Stimulated activated naive CD4-positive, alpha-beta T cell (primary cell): ENCODE measurements around the gene POU2F1.
A peak's percentile ranks its signal among the peaks of the same experiment; 100 is the strongest.

Experiments used
- DNase-seq, 6 experiments: peaks; one replicate each; lab custom pipeline; 2025; lab: John Stamatoyannopoulos, UW

POU2F1 gene

DNA sequence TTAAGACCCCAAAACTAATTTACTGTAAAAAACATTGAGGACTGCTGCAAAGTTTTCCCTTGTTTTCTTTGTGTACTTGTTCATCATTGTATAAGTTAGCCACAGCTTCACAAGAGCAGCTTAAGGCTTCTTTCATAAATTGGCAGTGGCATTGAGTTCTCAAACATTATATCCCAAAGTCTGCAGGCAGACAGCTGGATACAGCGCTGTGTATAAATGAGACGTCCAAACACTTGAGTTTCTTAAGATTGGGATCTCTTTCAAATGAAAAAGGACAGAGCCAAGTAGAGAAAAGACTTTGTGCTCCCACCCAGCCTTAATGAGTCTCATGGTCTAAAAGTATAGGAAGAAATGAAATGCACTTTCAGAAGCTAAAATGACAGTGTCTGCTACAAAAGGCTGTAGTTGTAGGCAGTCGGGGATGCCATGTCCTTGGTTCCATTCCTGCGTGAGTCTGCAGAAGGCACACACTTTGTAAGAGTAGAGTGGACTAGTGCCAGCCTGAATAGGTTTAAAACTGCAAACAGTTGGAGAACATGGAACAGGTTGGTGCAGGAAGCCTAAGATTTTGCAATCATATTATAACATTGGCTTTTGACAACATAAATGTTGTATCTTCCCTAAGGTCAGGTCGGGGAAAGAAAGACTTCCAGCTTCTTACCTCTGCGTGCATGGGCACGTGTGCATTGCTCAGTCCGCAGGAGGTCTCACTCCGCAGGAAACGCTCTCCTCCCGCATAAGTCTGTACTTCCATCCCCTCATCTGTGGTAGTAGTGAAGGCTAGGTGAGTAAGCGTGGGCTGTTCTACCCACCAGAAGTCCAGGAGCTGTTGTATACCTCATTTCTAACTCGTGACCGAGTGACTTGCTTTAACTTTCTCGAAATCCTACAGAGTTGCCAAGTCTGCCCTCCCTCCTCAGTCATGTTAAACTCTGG lies 203.3 kb downstream of the POU2F1 start:
- no peak for DNase-seq

DNA sequence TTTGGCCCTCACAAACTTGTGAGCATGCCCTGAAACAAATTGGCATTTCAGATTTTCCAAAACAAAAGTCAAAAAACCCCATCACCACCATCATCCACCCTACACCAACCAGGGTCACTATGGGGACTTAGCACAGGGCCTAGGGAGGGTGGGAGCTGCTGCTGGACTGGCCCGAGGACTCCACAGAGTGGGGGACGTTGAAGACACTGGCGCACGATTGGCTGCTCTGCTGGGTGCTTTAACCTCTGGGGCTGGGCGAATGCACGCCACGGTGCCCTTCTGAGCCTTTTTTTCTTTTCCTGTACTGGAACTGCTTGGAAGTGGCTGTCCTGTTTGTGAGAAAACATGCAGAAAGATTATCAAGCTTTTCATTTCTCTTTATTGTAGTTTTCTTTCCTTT lies 204.8 kb downstream of the POU2F1 start:
- DNase-seq = no peak

DNA sequence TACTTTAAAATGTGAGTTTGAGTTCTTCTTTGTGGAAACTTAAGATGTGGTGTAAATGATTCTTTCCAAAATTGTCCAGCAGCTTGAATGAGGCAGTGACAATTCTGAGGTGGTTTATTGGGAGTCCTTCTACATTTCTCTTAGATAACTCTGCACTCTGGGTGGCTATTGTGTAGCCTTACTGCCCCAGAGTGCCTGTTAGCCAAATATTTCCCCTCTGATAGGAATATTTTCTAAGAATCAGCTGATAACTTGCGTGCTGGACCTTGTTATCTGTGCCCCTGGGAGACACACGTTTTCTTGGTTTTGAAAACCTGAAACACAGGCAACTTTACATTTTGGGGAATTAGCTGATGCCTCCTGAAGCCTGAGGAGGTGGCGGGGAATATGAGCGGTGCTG lies 206.0 kb downstream of the POU2F1 start:
- no peak for DNase-seq

DNA sequence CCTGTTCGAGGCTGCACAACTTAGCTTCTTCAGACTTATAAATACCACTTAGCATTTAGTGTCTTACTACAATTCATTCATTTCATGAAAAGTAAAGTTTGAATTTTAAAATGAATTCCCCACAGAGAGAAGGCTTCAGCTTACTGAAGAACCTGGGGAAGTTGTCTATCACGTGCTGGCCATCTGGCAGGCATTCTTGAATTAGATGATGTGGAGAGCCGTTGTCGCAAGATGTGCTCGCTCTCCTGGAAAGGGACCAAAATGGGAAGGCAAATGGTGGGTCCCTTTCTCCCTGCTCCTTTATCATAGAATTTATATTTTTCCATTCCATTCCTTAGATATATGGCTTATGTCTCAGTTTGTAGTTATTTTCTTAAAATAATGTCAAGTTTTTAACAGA lies 207.2 kb downstream of the POU2F1 start:
- no peak for DNase-seq

DNA sequence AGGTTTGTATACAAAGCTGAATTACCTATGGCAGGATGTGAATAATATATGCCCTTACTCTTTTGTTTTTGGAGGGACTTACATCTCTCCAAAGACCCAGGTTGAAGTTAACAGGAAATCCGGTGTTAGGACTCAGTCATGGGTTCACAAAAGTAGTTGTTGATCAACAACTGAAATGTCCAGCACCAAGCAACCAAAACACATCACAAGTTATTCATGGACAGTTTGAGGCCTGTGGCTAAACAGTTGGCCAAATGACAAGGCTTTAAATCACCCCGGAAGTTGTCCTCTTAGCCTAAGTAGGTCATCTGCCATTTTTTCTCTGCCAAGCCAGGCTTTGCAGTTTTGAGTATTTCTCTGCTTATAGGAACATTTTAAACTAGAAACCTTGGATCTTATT lies 207.7 kb downstream of the POU2F1 start:
- no peak for DNase-seq

DNA sequence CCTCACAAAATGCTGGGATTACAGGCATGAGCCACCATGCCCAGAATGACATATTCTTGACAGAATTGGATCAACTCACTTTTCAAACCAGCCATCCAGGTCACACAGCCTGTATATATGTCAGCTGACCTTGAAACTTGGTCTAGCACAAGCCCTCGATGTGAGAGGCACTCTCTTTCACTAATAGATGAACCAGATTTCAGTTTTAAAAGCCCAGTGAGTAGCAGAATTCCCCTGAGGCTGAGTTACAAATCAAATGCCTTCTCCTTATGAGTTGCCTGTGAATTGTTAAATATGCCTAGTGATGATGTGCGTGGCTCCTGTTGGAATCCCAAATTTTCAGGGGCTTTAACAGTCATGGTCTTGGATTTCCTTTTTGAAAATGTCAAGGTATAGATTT lies 208.9 kb downstream of the POU2F1 start:
- no peak for DNase-seq

DNA sequence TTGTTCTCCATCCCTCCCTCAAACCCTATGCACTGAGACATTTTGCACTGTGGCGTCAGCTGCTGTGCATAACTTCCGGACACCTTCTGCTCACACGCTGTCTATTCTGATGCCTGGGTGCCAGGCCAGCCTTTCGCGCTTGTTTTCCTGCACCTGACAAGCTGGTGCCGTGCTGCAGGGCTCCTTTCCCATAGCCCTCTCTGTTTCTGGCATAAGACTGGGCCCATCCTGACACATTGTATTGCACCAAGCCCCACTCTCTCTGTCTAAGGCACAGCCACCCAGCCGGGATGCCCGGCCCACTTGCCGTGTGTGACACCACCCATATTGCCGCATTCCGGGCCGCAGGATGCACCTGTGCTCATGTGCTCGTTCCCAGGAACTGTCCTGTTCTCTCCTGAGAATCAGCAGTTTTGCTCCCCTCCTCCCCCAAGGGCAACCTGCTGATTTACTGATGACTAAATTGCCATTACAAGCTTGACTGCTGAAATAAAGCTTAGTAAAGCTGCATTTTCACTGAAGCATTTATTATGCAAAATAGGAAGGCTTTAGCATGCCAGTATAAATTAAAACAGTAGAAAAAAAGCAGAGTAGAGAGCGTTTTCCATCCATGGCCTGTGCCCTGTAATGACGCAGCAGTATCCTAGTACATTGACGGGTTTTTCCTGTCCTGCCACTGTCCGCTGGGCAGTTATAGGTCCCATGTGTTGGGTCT lies 209.6 kb downstream of the POU2F1 start:
- no peak for DNase-seq

DNA sequence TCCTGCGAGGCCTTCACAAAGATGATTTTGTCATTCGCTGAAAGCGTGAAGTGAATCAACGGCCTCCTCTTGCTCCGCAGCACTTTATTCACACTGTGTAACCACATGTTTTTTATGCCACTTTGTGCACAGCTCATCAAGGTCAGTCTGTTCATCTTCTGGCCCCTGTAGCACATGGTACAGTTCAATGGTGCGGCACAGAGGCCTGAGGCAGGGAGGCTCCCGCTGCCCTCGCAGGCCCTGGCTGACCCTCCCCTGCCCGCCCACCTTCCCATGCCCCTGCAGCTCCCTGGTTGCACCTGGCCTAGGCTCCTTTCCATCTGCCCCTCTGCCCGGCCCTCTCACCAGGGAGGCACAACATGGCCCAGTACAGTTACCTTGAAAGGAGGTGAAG lies 210.2 kb downstream of the POU2F1 start:
- DNase-seq = no peak

DNA sequence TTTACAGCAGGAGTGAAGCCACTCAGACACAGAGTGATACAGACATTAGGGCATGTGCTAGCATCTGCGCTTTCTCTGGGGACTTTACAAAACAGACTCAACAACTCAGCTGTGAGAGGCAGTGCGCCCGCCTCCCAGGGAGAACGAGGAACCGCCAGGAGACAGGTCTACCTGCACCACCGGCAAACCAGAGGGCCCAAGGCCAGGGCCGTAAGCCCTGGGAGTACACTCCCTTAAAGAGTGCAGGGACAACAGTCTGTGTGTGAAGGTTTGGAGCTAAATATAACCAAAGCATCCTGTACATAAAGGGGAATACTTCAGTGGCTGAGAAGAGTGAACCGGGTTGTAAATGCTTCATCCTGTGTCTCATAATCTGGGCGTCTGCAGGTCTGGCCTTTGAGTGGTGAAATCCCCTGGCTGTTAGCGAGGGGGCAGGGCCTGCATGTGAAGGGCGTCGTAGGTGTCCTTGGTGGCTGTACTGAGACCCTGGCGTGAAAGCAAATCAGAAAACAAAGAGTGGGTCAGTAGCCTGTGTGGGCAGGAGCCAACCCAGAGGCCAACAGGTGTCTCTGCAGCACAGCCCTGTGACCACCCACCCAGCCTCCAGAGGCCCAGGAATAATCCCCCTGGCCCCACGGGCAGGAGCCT lies 210.7 kb downstream of the POU2F1 start:
- no peak for DNase-seq

DNA sequence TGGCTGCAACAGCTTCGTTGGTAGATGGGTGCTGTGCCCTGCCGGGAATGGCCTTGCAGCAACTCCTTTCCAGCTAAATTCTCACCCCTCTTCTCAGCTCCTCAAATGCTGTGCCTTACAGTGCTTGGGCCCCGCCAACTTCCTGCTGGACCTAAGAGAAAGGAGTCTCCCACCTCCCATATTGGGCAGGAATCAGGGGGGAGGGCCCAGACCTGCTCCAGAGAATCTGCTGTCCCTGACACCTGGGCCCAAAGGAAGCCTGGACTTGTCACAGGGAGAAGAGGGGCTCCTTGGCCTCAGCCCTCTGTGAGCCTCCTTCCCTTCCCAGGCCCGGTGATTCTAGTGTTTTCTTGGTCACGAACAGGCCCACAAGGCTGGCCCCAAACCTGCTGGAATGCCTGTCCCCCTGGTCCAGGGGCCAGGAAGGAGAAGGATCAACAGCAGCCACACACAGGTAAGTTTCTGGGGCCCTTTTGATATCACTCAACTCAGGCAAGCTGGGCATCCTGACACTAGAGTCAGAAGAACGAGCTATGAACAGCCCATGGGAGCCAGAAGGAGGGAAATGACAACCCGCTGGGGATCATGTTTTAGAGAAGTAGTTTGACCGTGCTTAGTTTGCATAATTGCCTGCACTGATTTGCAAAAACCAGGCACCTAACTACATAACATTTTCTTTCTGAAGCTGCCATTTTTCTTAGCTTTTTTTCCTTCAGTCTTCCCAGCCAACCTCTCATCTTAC lies 211.4 kb downstream of the POU2F1 start:
- no peak for DNase-seq

DNA sequence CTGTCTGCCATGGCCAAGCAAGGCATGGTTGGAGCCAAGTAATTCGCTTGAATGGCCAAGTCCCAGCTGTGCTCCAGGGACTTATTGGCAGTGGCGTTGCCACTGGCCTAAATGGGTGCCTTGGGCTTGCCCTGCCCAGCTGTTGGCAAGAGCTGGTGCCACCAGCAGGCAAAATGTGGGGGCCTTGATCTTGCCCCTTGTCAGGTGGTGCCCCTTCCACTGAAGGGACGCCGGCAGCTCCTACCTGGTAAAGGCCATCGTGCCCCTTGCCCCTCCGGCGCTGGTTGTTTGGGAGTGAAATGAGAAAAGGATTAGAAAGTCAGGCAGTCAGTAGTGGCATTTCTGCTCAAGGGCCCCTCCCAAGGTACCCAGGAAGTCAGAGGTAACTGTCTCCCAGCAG lies 212.1 kb downstream of the POU2F1 start:
- no peak for DNase-seq

DNA sequence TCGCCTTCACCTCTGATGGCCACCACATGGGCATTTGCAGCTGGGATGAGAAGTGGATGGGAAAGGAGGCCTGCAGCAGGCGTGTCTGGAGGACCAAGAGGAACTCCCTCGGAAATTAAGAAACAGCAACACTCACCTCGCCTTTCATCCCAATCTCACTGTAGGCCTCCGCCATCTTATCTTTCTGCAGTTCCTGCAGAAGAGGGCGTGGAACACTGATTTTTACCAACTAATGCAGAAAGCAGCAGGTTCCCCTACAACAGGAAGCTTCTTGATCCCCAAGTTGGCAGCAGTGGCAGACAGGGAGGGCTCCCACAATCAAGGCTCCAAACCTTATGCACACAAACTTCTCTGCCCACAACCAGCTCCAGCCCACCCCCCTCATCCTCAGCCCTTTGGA lies 213.2 kb downstream of the POU2F1 start:
- no peak for DNase-seq

DNA sequence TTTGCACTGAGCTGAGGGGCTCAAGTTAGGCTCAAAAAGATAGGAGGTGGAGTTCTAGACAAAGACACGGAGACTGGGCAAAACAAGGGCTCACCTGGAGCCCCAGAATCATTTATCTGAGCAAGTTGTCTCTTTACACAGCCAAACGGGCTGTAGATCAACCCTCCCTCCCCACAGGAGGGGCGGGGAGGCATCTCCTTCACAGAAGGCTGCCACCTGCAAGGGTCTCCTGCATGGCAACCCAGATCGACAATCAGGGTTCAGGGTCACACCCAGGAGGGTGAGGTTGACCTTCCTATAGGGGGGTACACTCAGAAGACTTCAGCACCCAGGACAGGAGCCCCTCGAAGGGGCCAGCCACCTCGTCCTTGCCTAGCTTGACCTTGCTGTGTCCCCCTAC lies 213.6 kb downstream of the POU2F1 start:
- no peak for DNase-seq

DNA sequence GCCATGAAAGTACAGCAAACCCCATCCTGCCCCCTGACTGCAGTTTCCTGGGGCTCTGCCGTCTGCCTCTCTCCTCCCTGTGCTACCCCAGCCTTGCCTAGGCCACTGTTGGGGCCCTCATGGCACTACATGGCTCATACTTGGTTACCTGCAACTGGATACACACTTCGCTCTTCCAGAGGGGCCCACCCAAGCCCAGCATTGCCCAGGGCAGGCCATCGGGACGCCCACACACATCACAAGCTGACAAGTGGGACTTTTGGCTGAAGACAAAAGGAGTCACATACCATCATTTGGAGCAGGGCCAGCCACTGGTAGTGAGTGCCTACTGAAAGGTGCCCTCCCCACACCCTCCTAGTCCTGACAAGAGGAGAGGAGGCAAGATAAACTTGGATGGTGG lies 214.8 kb downstream of the POU2F1 start:
- DNase-seq = no peak

DNA sequence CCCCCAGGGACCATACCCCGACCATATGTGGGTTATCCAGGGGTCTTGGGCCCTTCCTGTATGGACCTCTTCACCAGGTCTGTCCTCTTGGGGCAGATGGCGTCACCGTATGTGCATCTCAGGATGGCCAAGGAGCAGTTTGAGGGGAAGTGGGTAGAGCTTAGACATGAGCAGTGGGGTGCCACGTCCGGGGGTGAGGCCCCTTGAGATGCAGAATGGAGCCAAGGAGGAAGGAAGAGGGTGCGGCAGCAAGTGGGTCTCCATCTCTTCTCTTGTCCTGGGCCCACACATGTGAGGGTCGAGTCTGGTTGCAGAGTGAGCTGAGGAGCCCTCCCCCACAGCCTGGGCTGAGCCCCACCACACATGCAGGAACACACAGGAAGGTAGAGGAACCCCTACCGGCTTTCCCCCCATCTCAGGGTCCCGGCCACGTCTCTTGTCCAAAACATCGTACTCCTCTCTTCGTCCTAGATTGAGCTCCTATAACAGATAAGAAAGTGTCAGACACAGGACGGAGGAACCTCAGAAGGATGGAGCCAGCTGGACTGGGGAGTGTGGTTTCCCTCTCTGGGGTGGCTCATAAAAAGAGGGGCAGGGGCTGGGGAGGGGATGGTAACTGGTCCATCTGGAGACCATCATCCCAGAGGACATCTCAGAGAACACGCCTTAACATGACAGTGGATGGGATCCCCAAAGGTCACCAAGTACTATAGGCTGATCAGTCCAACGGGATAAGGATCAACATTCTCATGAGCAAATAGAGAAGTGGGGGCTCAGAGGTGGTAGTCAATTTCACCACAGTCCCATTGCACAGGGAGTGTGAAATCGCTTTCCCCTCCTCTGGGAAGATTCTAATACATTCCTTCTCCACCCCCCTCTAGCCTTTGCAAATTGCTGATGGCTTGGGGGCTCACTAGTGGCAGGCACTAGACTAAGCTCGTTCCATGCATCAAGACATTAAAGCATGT lies 217.8 kb downstream of the POU2F1 start:
- DNase-seq = peak in 2 of 6 experiments; percentile 29 to 46

DNA sequence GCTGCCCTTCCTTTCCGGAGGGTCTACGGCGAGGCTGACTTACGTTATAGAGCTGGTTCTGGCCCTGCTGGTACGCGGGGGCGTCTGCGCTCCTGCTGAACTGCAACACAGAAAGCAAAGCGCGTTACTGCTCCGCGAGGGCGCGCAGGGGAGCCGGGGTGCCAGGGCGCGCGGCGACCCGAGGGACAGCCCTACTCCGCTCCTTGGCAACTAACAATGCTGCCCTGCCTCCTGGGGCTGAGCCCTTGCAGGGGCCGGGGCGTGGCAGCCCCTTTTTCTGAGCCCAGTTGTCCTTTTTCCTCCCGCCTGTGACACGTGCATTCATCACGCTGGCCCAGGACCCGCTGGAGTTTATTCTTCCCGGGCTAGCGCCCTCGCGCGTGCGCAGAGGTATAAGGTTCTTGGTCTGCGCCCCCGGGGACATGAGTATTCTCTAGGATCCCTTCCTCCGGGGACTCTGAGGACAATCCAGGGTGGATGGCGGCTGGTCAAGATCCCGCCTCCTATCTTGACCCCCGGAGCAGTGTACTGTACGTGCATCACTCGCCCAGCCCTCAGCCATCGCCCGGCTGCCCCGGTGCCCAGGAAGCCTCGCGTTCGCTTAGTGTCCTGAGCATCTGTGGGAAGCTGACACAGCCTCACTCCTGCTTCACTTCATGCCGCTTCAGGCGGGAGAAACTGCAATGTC lies 218.8 kb downstream of the POU2F1 start:
- peak in 5 of 6 experiments; percentile 38 to 65 (median 52) for DNase-seq

DNA sequence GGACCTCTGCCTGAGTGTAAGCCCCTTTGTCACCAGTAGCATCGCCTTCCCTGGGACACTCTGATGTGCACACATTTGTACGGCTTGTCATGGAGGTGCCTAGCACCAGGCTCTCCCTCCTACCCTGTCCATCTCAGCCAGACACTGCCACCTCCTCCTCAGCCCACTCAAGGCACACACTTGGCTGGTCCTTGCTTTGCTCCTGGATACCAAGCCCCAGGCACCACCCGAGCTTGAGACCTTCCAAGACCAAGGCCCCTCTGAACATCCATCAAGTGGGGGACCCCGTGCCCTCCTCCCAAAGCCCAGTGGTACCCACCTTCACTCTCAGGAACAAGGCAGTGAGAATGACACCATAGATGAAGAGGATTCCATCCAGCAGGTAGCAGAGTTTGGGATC lies 219.7 kb downstream of the POU2F1 start:
- DNase-seq = no peak

DNA sequence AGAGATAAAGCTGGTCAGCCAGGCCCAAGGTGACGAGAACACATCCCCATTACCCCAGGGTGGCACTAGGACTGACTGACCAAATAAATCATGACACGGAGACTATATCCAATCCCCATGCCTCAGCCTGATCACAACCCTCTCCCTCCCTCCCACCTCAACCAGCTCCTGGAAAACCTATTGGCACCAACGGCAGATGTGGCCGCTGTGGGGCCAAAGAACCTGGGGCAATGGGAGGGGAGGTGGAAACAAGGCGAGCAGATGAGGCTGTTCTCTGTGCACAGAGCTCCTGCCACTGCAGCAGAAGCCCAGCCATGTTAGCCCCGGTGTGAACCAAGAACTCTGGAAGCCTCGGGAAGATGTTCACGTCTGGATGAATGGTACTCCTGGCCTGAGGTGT lies 220.1 kb downstream of the POU2F1 start:
- no peak for DNase-seq

DNA sequence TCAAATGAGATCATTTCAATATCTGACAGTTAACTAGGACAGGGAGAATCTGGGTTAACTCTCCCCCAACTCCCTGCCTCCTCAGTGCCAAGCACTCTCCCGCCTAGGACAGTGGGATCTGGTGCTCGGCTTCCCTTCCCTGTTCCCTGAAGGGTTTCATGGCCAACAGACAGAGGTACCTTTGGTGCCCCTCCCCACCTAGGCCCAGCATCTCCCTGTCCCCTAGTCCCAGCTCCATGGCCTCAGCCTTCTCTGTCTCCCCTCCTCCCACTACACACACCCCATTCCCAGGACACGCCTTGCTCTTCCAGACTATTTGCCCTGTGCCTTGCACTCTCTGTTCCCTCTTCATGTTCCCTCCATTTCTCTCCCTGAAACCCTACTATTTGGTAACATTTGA lies 220.5 kb downstream of the POU2F1 start:
- DNase-seq = no peak

DNA sequence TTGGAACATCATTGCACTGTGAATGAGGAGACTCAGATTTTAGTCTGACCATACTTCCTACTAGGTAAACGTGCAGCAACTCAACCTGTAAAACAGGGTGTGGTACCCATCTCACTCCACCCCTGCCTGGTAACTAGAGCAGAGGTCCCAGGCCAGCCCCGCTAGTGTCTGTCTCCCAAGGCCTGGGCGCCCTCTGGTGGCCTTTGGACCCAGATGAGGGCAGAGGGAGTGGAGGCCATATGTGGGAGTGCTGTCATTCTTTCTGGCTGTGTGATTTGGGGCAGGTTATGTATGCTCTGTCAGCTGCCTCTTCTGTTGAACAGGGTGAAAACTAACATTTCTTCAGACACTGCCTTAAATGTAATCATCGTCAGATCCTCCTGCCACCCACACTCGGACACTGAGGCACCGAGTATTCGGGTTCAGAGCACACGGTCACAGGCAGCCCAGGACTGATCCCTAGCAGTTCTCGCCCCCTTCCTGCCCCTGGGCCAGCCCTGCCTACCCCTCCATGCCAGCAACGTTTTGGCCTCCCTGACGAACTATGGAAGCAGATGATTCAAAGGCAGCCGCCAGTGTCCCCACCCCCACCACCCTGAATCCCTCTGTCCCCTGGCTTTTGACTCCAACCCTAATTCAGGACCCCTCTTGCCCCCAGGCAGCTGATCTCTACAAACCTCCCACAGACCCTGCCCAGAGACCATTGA lies 221.6 kb downstream of the POU2F1 start:
- DNase-seq = peak; percentile 74 to 87 (median 82)
